HG02970 (cell line): ENCODE data around the gene C1QTNF9B.

ENCODE experiments used
- ATAC-seq: cut with Tn5 transposase; IDR thresholded peaks from one replicate; pipeline ENCODE4 v1.9.1; 2021; ENCODE audit warnings: mild to moderate bottlenecking, moderate library complexity, moderate number of reproducible peaks; ENCODE audit not compliant: unreplicated experiment, low FRiP score

Gene C1QTNF9B

DNA sequence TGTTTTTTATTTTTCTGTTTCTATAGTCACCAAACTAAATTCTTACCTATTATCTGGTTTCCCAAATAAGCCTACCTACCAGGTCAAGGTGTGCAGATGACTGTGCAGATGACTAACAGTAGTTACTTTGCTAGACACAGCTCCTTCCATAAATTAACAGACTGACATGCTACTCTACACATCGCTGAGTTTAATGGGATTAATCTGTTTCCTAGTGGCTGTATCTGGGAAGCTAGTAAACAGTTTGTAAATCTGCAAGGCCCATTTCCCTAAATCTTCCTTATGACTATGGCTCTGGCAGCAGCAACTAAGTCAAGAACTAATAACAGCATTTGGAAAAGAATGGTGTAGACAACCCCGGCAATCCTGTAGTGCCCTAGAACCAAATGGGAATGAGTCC is 36.0 kb downstream of the C1QTNF9B start:
- ATAC-seq, result no peak

DNA sequence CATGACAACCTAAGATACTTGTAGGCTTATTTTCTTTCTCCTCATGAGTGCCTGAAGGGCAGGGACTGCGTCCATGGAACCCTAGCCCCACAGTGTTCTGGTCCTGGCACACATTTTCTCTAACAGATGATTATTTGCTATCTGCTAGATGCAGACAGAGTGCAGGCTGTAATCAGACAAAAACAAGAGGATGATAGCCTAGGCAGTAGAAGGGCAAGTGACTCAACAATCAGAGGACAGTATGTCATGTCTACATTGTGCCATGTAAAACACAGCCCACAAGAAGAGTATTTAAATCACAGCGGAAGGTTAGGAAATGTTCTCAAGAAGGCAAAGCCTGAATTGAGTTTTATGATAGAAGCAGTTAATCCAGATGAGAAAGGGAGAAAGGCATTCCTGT is 37.4 kb downstream of the C1QTNF9B start:
- no peak for ATAC-seq

DNA sequence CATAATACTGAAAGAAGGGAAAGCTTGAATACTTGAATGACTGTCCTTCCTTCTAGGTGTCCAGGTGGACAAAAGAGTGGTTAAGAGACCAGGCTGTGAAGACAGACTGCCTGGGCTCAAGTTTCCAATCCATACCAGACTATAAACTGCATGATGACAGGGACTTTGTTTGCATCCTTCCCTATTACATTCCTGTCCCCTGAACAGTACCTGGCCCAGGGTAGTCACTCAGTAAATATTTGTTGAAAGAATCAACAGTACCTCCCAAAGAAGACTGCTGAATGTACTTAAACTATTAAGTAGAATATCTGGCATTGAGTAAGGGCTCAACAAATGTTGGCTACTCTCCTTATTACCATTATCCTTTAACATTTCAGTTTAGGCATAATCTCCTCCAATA is 37.8 kb downstream of the C1QTNF9B start:
- no peak for ATAC-seq

DNA sequence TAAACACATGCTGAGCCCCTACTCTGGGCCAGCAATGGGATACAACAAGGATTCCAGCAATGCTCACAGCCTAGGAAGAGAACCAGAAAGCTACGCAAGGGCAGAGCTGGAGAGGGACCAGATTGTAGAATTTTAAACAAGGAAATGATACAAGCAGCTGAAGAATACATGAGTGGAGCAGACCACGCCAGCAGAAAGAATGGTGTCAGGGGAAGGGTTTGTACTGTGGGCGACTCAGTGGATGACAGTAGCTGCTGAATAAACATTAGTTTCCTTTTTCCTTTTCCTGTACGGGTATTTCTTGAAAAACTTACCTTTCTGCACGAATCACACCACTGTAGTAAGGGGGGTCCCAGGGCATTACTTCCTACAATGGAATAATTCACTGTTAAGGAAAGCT is 38.8 kb downstream of the C1QTNF9B start:
- no peak for ATAC-seq

DNA sequence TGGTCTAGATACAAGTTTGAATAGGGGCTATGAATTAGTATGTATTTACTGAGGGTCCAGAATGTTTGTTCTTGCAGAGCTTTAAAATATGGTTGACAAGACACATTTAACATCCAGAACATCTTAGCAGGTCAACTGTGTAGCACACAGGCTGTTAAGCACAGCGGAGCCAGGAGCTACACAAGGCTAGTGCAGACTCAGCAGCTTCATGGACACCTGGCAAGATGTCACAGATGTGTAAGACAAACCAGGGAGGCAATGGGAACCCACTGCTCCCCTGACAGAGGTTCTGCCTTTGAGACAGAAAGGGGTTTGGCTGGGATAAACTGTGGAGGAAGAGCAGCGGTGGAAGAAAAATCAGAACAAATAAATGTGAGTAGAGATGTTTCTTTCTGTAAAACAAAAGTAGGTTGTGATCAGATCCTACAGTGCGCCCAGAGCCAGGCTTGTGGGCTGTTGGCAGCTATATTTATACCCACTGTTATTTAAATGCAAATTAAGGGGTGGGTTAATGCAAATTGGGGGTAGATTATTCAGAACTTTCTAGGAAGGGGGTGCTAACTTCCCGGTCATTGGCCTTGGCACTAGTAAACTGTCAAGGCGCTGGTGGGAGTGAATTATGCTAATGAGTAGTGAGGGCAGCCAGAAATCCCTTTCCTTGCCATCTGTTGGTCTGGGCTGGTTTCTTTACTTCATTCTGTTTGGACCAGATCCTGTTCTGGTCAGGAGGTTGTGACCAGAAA is 41.1 kb downstream of the C1QTNF9B start:
- no peak for ATAC-seq

DNA sequence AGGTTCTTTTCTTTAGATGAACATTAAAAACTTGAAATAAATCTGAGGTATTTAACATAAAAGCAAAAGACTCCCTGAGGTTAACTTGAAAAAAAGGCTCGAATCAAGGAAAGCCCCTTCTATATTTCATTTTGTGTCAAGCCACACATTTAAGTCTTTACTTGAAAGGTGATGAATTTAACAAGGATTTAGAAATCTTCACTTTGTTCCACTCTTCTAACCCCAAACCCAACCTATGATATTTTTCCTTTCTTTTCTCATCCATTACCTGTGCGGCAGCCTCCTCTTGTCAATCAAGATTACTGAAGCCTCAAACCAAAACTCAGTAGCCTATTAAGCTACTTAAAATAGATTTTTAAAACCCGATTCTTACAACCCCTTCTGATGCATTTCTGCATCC is 41.9 kb downstream of the C1QTNF9B start:
- no peak for ATAC-seq

DNA sequence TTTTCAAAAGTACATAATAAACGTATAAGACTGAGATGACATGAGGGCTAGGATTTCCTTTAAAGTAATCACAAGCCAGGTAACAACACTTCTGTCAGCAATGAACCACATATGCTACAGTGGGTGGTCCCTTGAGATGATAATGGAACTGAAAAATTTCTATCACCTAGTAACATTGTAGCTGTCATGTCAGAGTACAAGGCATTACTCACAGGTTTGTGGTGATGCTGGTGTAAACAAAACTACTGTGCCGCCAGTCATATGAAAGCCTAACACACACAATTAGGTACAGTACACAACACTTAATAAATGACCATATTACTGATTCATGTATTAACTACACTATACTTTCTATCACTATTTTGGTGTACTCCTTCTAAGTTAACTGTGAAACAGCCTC is 45.0 kb downstream of the C1QTNF9B start:
- no peak for ATAC-seq

DNA sequence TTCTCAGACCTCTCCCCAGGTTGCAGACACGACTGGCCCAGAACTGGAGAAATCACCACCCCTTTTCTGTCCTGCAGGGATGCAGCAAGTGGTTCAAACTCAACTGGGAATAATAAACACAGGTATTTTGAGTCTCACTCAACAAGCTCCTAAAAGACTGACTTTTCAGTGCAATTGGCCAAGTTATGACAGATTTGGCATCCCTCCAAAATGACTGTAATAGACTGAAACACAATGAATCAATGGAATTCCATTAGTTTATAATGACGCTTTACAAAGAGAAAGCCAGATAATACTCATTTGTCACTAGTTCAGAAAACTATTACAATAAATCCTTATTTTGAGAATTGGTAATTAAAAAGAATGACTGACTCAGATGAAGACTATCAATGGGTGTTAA is 46.2 kb downstream of the C1QTNF9B start:
- no peak for ATAC-seq

DNA sequence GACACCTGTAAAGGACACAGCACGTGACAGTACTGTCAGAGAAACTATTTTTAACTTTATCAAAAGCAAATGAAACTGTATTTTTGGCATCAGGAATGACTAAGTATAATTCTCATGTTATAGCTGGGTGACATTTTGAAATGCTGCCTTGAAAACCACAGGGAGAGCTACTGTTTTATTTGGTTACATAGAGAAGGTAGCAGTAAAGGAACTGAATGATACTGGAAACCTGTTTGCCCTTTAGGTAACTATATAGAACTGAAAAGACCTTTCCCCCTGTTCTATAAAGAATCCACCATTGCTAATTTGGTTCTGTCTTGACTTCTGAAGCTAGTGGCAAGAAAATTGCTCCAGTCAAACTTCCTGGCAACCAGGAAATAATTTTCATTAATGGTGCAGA is 47.2 kb downstream of the C1QTNF9B start:
- ATAC-seq, result no peak

DNA sequence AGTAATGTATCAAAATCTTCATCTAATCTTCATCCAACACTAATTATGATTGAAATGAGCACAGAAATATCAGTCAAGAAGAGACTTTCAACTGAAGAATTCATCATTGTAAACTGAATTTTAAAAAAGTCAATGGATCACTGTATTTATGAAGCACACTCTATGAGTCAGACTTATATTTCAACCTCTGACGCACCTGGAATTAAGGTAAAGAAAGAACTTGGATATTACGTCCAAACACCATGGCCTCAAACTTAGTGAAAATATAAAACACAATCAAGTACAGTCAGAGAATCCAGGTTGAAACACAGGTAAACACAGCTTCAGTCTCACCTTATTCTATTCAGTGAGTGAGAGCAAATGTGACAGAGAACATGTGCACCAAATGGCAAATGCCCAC is 47.6 kb downstream of the C1QTNF9B start:
- no peak for ATAC-seq

DNA sequence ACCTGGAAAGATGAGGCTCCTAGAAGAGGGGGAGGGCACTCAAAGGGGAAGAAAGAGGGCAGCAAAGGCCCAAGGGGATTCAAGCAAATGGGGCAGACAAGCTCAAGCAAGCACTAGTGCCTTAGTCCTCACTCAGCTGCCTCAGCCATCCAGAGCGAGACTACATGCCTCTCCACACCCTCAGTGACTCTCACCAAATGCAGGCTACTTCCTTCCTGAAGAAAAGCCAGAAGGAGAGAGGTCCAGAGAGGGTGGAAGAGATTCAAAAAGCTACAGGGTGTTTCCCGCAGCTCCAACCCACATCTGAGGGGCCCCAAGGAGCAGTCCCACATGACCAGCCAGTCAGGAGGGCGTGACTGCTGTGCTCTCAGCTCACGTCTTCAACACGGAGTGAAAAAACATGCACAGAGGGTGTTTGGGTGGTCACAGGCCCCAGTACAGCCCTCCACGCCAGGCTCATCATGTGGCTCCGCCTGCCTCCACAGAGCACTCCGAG is 48.6 kb downstream of the C1QTNF9B start:
- no peak for ATAC-seq

DNA sequence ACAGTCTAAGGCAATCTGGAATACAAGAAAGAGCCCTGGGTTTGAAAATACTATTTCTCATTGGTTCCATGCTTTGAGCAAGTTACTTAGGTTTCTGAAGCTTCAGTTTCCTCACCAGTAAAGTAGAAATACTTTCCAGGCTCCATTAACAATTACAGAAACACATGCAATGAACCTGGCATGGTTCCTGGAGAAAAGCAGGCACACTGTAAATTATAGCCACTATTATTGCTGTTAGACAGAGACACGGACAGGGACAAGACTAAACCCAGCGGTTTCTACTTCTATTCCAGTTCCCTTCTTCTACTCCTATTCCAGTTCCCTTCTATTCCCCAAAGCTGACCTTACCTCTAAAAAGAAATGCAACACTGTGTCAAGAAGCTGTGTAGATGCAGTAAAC is 49.3 kb downstream of the C1QTNF9B start:
- ATAC-seq, result no peak

DNA sequence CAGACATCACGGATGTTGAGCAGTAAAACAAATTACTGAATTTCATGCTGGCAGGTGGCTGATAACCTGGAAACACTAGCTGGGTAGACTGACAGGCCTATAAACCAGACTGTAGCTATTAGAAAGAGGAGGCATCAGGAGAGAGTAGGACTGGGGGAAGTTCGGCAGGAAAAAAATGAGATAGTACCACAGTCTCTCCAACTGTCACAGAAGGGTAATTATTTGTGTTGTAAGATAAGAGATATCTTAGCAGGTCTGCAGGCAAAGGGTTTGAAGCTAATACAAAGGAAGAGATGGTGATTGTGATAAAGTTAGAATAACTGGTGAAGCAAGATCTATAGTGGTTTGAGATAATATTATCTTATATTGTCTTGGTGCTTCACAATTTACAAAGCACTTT is 49.8 kb downstream of the C1QTNF9B start:
- ATAC-seq, result no peak

DNA sequence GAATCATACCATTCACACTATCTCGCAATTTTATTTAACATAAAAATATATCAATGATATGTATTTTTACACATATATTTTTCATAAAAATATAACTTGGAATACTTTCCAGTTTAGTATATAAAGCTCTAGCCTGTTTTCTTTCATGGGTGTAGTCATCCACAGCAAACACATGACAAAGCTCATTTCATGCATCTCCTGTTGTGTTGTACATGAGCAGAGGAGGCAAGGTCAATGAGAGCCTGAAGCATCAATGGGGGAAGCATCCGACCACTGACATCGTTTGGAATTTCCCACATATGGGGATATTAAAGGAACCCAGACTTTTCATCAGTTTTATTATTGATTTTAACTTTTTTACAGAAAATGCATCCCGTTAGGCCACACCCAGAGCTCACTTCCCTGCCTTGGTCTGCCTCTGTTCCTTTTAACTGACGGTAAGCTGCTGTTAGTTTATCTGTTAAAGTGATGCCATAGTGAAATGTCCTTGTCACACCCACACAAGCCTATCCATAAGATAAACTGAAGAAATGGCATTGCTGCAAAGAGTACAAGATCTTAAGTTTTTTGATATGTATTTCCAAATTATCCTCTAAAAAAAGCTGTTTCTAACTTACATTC is 52.1 kb downstream of the C1QTNF9B start:
- ATAC-seq, result no peak

DNA sequence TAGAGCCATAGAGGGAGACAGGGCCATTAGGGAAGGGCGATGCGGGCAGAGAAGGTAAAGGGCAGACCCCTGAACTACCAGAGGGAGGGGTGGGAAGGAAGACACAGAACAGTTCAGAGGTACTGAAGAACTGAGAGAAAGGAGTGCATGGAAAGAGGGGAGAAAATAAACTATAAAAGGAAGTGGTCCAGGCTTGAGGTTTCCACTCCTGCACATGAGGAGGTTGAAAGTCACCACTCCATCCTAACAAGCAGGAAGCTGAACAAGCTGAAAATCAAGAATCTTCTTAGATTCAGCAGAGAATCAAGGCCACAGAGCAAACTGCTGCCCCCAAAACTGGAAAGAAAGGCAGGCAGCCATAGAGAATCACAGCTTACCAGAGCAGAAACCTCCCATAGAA is 53.2 kb downstream of the C1QTNF9B start:
- ATAC-seq, result no peak

DNA sequence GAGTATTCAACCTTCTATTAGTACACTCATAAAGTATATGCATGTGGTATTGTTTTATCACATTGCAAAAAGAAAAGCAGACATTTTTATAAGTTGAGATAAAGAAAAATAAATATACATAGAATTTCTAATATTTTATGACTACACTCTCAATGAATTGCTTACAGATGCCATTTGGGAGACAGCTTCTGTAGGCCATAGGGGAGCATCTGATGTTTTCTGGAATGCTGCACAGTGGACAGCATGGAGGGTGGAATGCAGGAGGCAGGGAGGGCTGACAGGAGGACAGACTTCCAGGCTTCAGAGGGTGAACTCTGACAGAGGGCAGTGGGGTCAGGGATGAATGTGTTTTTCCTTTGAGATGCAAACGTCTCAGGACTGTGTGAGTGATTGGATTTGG is 53.9 kb downstream of the C1QTNF9B start:
- no peak for ATAC-seq

DNA sequence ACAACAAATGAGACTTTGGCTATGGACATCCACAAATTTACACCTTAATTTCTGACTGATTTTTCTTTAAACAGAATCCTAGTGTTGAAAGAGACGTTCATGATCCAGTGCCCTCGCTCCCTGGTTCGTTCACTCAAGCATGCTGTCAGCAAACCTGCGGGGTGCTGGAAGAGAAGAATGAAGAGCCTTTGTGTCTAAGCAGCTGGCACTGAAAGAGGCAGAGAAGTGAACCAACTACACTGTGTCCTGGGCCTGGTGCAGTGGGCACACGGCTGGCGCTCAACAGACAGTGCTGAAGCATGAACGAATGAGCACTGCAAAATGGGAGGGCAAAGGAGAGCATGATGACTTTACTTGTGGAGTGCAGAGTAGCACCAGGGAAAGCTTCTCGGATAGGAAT is 54.9 kb downstream of the C1QTNF9B start:
- ATAC-seq, result no peak
